Astrocyte of the cerebellum (primary cell): ENCODE data around the gene LRWD1.

Experiments
- DNase-seq: peaks from one replicate; pipeline ENCODE4 v3.0.0-alpha.2; 2011; ENCODE audit warnings: low read depth
- H3K4me3 ChIP-seq: 2 replicates; pipeline ENCODE4 v1.5.1; 2011; ENCODE audit warnings: mild to moderate bottlenecking, low read depth, low read length, moderate library complexity
- in situ Hi-C: cut with HindIII; loops from 2 replicates; pipeline ENCODE4 v1.10.0; 2017; ENCODE audit warnings: low sequenced_read_pairs
- TF ChIP-seq, protein P1 (sequence below): IDR thresholded peaks from 2 replicates; pipeline ENCODE4 v1.5.1; 2012; ENCODE audit warnings: low read length, low read depth, moderate library complexity, mild to moderate bottlenecking; ENCODE audit errors: missing control alignments

Gene LRWD1

GRCh38 chr7:102467581-102468477 is 3.0 kb downstream of the LRWD1 start:
- DNase-seq: no peak
- H3K4me3 ChIP-seq: no peak overlapping the region
- TF ChIP-seq, protein P1, sequence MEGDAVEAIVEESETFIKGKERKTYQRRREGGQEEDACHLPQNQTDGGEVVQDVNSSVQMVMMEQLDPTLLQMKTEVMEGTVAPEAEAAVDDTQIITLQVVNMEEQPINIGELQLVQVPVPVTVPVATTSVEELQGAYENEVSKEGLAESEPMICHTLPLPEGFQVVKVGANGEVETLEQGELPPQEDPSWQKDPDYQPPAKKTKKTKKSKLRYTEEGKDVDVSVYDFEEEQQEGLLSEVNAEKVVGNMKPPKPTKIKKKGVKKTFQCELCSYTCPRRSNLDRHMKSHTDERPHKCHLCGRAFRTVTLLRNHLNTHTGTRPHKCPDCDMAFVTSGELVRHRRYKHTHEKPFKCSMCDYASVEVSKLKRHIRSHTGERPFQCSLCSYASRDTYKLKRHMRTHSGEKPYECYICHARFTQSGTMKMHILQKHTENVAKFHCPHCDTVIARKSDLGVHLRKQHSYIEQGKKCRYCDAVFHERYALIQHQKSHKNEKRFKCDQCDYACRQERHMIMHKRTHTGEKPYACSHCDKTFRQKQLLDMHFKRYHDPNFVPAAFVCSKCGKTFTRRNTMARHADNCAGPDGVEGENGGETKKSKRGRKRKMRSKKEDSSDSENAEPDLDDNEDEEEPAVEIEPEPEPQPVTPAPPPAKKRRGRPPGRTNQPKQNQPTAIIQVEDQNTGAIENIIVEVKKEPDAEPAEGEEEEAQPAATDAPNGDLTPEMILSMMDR: no peak
- in situ Hi-C loops: no loop called here

GRCh38 chr7:102468478-102469350 is 3.9 kb downstream of the LRWD1 start:
- TF ChIP-seq, protein P1: no peak
- no peak for DNase-seq

DNA sequence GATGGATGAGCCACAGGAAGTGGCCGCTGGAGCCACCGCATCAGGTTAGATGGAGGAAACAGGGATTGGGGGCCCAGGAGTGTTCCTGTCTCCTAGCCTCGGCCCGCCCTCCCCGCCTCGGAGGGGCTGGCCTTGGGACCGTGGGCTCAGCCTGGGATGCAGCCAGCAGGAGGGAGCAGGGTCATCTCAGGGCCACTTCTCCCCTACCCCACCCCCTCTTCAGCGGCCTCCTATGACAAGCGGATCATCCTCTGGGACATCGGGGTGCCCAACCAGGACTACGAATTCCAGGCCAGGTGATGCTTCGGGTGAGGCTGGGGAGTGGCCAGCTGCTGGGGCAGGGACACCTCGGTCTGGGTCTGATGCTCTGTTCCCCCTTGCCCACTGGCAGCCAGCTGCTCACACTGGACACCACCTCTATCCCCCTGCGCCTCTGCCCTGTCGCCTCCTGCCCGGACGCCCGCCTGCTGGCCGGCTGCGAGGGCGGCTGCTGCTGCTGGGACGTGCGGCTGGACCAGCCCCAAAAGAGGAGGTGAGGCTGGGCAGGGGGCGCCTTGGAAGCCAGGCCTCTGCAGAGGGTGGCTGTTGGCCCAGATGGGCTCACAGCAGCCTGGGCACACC is 4.7 kb downstream of the LRWD1 start:
- TF ChIP-seq, protein P1: no peak
- H3K4me3 ChIP-seq: no peak overlapping the region
- no peak for DNase-seq
- in situ Hi-C loops: no loop called here

More at GRCh38 chr7:102468478-102469350, 3.9 kb downstream of the LRWD1 start:
- in situ Hi-C loops: no loop called here
- no peak overlapping the region for H3K4me3 ChIP-seq

DNA sequence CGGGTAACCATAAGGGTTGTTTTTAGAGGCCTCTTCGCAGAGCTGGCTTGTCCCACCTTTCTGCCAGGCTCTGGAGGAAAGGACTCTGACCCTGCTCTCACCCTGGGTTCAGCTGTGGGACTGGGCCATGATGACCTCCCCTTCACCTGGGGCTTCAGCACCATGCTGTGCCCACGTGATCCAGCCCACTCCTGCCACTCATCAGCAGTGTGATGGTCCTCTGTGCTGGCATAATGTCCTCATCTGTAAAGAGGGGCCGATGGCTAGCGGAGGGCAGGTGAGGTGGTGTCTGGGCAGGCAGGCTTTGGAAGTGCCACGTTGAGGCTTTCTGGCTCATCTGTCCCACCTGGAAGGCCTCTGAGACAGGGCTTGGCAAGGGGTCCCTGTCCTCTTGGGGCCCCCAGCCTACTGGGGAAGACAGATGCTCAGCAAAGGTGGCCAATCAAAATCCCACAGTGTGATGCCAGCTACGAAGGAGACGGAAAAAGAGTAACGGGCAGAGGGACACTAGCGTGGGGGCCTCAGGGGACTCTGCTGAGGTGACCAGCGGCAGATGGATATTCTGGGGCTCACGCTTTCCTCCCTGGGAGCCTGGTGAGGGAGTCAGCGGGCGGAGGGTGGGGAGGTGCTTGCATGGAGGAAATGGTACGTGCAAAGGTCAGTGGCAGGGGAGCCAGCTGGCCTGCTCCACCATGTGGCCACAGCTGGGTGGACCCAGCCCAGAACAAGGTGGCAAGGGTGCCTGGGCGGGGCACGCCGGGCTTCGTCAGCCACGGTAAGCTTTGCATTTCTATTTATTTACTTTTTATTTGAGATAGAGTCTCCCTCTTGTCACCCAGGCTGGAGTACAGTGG is 5.4 kb downstream of the LRWD1 start:
- no peak overlapping the region for H3K4me3 ChIP-seq
- TF ChIP-seq, protein P1: no peak
- no peak for DNase-seq
- in situ Hi-C loops: no loop called here

- in situ Hi-C loops: no loop called here
- DNase-seq: no peak
- no peak overlapping the region for H3K4me3 ChIP-seq
- TF ChIP-seq, protein P1: no peak
These were observed 7.0 kb downstream of the LRWD1 start for GRCh38 chr7:102471791-102472125.
